GM10248 (cell line): ENCODE measurements around the gene SMAD6.

Source experiments
- CTCF ChIA-PET: fragments of 300-600 bp; sonication (Branson Sonifier 250); formaldehyde crosslinking; extraction: SDS; loops from one replicate; lab custom pipeline; 2021; ENCODE audit warnings: antibody characterized with exemption; lab: Yijun Ruan, JAX
- POLR2A ChIA-PET: fragments of 350-650 bp; sonication (Branson Sonifier 250); formaldehyde crosslinking; extraction: SDS; loops from one replicate; lab custom pipeline; 2020; ENCODE audit warnings: antibody characterized with exemption; lab: Yijun Ruan, JAX
- DNase-seq: peaks from one replicate; pipeline ENCODE4 v3.0.0; 2012; ENCODE audit errors: extremely low spot score
- TF ChIP-seq, protein P1 (sequence below): IDR thresholded peaks from 2 replicates; pipeline ENCODE4 v1.5.1; 2012; ENCODE audit warnings: mild to moderate bottlenecking, low read depth; ENCODE audit errors: extremely low read depth, missing control alignments, control extremely low read depth

The SMAD6 gene

DNA sequence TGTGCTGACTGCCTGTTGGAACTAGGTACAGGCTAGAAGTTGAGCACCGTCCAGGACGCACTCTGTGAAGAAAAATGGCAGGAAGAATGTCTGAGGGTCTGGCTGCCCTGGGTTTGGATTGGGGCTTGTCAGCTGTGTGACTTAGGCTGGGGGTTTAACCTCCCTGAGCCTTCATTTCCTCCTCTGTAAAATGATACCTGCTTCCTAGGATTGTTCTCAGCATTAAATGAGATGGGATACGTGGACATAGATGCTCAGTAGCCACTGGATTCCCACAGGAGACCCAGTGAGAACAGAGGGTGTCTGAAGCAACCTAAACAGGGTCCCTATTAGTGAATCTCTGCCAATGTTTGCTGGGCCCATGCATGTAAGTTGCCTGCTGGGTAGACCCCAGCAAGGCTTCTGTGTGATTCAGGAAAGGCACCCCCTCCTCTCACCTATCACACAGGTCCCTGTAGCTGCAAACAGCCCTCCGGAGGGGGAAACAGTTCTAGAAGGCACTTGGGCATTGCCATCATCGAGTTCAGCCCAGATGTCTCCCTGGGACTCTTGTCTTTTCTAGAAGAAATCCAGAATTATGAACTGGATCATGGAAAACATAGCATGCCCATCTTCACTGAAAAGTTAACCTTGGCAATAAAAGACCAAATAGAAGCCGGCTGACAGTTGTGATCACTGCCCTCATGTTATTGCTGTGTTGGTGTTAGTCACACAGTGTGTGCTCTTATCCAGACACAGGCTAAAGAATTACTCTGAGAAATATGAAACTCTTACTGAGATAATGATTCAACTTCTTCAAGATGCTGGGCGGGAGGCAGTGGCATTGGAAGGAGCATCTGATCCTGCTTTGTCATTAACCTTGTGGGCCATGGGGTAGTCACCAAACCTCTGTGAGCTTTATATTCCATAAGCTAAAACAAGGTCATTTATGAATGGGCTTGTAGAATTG is 64.5 kb downstream of the SMAD6 start:
- TF ChIP-seq, protein P1, sequence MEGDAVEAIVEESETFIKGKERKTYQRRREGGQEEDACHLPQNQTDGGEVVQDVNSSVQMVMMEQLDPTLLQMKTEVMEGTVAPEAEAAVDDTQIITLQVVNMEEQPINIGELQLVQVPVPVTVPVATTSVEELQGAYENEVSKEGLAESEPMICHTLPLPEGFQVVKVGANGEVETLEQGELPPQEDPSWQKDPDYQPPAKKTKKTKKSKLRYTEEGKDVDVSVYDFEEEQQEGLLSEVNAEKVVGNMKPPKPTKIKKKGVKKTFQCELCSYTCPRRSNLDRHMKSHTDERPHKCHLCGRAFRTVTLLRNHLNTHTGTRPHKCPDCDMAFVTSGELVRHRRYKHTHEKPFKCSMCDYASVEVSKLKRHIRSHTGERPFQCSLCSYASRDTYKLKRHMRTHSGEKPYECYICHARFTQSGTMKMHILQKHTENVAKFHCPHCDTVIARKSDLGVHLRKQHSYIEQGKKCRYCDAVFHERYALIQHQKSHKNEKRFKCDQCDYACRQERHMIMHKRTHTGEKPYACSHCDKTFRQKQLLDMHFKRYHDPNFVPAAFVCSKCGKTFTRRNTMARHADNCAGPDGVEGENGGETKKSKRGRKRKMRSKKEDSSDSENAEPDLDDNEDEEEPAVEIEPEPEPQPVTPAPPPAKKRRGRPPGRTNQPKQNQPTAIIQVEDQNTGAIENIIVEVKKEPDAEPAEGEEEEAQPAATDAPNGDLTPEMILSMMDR, result no peak
- CTCF ChIA-PET, result no interaction called here
- no peak for DNase-seq

DNA sequence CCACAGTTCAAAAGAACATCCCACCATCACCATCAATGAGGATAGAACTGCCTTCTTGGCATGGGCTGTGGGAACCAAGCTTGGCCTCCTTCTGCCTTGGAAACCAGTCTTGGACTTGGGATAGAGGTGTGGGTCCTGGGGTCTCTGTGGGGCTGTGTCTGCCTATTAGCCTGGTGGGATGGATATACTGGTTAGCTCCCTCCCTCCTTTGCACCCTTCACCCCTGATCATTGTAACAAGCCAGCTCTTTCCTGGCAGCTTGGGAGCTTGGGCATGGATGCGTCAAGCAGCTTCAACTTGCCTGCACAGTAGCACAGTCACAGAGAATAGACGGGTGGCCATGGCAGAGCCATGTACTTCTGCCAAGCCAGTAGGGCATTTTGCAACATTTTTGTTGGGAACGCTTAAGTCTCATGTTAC is 65.2 kb downstream of the SMAD6 start:
- POLR2A ChIA-PET, result no interaction called here
- no peak for DNase-seq
- TF ChIP-seq, protein P1, result no peak
- CTCF ChIA-PET, result no interaction called here

More for the DNA sequence above, 64.5 kb downstream of the SMAD6 start:
- POLR2A ChIA-PET, result no interaction called here

DNA sequence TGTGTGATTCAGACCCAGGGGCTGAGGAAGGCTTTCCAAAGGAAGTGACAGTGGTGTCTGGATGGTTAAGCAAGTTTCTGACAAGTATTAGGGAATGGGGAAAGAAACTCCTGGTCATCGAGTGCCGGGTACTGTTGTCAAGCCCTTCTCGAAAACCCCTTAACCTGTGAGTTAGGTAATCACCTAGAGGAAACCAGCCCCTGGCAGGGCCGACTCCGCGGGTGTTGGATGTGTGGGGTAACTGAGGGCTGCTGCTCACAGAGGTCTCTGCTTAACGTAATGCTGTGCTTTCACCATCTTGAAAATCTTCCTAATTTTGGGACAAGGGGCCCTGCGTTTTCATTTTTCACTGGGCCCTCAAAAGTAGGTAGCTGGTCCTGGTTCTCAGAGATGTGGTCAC is 67.0 kb downstream of the SMAD6 start:
- no peak for DNase-seq
- CTCF ChIA-PET, result interaction anchor here (1.4 kb wide), 1 partner anchor 11 kb away, joined by 3 read pairs; no protein-coding TSS in a partner anchor
- TF ChIP-seq, protein P1, result no peak
- POLR2A ChIA-PET, result no interaction called here

DNA sequence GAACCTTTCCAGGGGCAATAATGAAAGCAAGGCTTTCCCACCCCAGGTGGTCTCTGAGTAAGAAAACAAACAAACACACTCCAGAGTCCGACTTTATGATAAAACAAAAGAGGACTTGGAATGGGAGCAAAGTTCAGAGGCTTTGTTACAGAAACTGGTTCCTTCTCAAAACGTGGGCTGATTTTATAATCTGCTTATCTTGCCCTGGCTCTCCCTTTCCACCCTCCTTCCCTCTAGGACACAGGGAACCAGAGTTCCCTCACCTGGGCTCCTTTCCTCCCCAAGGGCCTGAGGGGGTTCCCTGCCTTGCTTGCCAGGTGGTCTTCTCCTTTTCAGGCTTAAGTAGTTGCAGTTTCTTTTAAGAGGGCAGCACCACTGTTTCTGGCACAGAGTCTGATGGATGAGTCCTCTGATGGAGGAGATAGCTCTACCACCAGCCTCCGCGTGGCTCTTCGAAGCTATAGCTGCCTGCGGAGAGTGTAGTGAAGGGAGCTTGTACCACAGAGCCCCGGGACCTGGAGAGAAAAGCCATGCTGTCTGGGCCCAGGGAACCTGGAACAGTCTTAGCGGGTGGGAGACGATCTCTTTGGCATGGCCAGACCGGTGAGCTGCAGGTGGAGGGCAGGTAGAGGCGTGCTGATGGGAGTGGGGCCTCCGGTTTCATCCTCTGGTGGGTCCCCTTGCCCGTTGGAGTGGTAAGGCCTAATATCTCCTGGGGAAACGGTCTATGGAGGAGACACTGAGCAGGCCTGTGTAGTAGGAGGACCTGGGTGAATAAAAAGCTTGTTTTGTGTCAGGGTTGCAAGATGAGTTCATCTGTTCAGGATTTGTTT is 68.7 kb downstream of the SMAD6 start:
- TF ChIP-seq, protein P1, result no peak
- POLR2A ChIA-PET, result no interaction called here
- DNase-seq, result no peak
- CTCF ChIA-PET, result interaction anchor here (5.4 kb wide), 1 partner anchor 166 kb away, joined by 27 read pairs; no protein-coding TSS in a partner anchor

DNA sequence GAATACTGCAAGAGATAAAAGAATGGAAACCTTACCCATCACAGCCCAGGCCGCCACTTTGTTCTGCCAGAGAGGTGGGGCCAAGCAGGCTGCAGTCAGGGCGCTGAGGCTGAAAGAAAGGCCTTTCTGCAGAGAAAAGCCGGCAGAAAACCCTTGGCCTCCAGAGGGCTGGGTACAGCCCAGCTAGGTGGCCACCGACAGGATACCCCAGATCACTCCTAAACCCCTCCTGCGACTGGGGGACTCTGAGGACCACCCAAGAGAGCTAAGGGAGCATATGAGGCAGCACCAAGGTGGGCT is 69.3 kb downstream of the SMAD6 start:
- CTCF ChIA-PET, result interaction anchor here (5.4 kb wide), 1 partner anchor 167 kb away, joined by 27 read pairs; no protein-coding TSS in a partner anchor
- POLR2A ChIA-PET, result no interaction called here

More for the DNA sequence above, 69.3 kb downstream of the SMAD6 start:
- no peak for DNase-seq
- TF ChIP-seq, protein P1, result no peak
